ENCODE data around the gene ZNF416.
A peak's percentile ranks its signal among the peaks of the same experiment; 100 is the strongest.

ZNF416 gene

GRCh38 chr19:57537953-57538547 lies 40.7 kb downstream of the ZNF416 start:
- TF ChIP-seq CTCF (IDR thresholded peaks at IDR 0.05; ENCODE audit: low read depth, low read length, missing control alignments) = no peak

DNA sequence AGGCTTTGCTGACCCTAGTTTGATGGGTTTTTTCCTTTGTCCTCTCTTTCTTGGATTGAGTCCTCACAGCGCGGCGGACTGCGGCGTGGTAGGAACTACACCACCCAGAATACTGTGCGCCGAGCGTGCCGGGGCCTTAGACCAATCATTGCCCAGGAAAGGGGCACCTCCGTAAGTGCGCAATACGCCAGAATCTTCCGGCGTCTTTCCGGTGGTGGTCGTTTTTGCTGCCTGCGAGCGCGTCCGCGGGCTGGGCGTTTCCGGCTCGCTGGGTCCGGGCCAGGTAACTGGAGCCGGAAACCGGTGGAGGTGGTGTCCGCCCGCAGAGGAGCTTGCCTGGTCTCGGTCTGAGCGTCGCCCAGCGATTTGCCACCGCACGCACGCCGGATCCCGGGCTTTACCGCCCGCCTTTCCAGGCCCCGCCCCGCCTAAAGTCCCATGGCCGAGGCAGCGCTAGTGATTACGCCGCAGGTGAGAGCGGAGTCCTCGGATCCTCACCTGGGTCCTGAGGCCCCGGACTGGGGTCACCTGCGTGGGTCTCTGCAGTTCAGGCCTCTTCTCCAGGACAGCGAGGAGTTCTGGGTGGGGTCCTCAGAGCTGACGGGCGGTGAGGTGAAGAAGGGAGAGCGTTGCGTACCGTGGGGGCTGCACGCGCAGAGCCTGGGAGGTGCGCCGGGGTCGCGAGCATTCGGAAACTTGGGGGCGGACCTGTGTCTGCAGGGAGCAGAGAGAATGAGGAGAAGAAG lies 51.4 kb downstream of the ZNF416 start, which contains the start of gene ZNF549:
Gene ZNF549 (plus strand): TSS at position 221 of the 746 bp plus-strand sequence. CDS start 218 bp downstream, at position 439.
- DNase-seq (ENCODE audit: low read depth) = peak; percentile 88
- H3K4me3 ChIP-seq (ENCODE audit: low read depth, low read length) = peak within 1 kb of the TSS; percentile 82
- in situ Hi-C loops (cut with HindIII; ENCODE audit: low sequenced_read_pairs) = no loop called here
- TF ChIP-seq CTCF (IDR thresholded peaks at IDR 0.05; ENCODE audit: low read depth, low read length, missing control alignments) = no peak

More at GRCh38 chr19:57537953-57538547, 40.7 kb downstream of the ZNF416 start:
- DNase-seq (ENCODE audit: low read depth) = no peak
- in situ Hi-C loops (cut with HindIII; ENCODE audit: low sequenced_read_pairs) = no loop called here
- H3K4me3 ChIP-seq (ENCODE audit: low read depth, low read length) = no peak overlapping the region
